ENCODE data around the gene SLC12A9.
"Not testable (repeated sequence)": the region's sequence is repeated elsewhere in the genome, so short reads cannot be mapped to it uniquely, and the experiment has no call there.

The SLC12A9 gene, protein sequence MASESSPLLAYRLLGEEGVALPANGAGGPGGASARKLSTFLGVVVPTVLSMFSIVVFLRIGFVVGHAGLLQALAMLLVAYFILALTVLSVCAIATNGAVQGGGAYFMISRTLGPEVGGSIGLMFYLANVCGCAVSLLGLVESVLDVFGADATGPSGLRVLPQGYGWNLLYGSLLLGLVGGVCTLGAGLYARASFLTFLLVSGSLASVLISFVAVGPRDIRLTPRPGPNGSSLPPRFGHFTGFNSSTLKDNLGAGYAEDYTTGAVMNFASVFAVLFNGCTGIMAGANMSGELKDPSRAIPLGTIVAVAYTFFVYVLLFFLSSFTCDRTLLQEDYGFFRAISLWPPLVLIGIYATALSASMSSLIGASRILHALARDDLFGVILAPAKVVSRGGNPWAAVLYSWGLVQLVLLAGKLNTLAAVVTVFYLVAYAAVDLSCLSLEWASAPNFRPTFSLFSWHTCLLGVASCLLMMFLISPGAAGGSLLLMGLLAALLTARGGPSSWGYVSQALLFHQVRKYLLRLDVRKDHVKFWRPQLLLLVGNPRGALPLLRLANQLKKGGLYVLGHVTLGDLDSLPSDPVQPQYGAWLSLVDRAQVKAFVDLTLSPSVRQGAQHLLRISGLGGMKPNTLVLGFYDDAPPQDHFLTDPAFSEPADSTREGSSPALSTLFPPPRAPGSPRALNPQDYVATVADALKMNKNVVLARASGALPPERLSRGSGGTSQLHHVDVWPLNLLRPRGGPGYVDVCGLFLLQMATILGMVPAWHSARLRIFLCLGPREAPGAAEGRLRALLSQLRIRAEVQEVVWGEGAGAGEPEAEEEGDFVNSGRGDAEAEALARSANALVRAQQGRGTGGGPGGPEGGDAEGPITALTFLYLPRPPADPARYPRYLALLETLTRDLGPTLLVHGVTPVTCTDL

DNA sequence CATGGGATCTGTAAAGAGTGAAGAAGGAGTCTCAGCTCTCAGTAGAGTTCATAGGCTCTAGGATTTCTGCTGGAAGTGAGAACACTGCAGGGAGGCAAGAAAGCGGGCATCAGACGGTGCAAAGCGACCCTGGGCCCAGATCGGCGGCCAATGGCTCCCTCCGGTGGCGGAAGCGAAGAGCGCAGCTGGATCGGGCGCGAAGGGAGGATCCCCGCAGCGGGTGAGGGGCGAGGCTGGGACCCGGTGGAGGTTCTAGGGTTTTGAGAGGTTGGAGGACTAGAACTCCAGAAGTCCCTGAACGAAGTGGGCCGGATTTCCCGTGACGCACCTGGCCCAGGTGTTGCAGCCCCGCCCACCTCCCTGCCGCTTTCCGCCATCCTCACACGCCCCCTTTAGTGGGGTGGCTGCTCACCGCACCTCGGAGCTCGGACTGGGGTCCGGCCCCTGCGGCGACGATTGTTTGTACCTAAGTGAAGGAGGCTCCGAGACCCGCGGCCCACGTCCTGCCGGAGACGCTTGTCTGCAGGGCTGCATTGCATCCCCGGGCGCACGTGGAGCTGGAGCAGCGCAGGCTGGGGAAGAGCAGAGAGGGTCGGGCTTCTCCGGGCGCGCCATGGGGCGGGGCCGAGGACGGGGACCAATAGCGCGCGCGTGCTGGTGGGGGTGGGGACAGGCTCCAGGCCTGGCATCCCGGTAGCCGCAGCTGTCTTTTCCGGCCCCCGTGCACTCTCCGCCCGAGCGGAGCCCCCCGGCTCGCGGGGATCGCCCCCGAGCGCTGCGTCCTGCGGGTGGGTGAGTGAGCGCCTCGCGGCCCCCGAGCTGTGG is at the start of gene SLC12A9:
Gene SLC12A9 (plus strand): TSS at position 666 of the 825 bp plus-strand sequence. CDS start 1,485 bp downstream, outside the sequence.
- peak; percentile 64 for DNase-seq (ENCODE audit: low read depth)

DNA sequence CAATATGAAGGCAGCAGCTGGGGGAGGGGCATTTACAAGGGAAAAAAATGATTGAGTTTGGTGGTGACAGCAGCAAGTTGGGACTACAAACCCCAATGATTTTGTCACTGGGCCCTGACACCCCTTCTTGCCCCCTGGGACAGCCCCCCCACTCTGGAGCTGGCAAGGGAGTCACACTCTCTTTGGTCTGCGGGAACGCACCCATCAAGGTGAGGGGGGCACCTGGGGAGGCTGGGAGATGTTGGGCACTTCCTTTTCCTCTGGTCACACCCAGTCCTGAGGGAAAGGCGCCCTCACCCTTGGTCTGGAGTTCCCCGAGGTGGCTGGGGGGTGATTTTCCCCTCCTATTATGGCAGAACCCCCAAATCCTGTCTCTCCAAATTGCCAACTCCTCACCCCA is 49.6 kb upstream of the SLC12A9 start:
- no peak for DNase-seq (ENCODE audit: low read depth)

DNA sequence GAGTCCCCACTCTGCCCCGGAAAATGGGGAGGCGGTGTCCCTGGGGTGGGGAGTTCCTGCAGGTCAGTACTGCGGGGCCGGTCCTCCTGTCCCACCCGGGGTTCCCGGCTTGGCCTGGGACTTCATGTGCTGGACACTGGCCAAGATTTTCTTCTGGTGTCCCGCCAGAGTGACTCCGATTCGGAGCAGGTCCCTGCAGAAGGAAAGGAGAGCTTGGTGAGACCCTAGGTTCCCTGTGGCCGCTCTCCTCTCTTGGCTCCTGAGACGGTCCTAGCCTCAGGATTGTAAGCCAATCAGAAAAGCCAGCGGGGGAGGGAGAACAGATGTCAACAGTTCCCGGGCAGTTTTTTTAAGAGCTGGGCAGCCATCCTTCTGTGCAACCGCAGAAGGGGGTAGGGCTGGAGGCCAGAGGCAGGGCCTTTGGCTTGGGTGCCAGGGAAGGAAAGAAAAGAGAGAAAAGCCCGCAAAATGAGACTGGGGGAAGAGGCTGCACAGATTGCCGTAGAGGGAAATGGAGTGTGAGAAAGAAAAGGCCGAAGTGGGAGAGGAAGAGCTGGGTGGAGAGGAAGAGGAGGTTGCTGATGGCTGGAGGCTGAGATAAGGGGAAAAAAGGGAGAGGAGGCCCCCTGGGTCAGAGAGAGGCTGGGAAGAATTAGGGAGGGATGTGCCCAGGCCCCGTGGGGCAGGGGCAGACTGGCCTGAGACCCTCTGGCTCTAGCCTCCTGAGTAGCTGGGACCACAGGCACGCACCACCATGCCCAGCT is 48.9 kb upstream of the SLC12A9 start:
- peak; percentile 85 for DNase-seq (ENCODE audit: low read depth)

DNA sequence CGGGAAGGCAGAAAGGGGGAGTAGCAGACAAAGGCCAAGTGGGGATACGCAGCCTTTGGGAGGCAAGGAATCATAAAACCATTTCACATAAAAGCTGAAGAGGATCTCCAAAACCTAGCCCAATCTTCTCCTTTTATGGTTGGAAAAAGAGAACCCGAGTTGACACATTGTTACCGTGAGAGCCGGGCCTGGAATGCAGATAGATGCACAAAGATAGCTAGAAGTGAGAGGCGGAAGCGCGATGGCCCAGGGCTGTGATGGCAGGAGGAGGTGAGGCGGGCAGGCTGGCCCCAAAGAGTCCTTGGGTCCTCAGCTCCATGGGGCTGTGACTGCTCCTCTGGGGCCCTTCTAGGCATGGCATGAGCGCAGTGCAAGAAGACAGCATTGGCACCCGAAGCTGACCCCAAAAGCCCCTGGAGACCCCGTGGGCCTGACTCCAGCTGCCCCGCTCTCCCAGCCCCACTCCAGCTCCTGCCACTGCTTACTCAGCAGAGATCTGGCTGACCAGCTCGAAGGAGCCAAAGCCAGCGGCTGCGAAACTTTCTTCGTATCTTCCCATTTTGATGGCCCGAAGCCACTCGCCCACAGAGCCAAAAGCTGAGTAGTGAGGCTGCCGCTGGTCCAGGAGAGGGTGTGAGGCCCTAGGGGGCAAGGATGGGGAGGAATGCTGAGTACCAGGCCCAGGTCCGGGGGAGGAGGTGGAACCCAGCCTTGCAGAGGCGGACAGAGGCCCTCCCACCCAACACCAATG is 47.7 kb upstream of the SLC12A9 start:
- DNase-seq (ENCODE audit: low read depth) = no peak

DNA sequence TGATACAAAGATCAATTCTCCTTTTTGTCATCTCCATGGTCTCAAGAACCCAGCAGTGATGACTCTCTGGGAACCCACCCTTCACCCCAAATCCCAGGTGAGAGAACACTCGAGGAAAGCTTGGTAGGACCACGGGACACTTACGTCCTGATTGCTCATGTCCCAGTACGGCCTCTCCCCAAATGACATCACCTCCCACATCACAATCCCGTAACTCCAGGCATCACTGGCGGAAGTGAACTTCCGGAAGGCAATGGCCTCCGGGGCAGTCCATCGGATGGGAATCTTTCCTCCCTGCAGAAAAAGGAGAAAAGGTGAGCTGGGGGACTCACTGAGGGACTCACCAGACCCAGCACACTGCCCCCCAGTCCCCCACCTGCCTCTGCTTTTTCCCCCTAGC is 46.2 kb upstream of the SLC12A9 start:
- DNase-seq (ENCODE audit: low read depth) = no peak

DNA sequence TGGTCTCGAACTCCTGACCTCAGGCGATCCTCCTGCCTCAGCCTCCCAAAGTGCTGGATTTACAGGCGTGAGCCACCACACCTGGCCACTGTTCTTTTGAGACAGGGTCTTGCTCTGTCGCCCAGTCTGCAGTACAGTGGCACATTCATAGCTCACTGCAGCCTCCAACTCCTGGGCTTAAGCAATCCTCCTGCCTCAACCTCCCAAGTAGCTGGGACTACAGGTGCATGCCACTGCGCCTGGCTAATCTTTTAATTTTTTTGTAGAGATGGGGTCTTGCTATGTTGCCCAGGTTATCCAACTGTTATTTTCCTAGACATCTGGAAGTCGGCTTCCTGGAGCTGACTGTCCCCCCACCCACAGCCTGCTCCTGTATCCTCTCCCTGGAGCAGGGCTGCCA is 45.6 kb upstream of the SLC12A9 start:
- not testable (repeated sequence) for DNase-seq (ENCODE audit: low read depth)

DNA sequence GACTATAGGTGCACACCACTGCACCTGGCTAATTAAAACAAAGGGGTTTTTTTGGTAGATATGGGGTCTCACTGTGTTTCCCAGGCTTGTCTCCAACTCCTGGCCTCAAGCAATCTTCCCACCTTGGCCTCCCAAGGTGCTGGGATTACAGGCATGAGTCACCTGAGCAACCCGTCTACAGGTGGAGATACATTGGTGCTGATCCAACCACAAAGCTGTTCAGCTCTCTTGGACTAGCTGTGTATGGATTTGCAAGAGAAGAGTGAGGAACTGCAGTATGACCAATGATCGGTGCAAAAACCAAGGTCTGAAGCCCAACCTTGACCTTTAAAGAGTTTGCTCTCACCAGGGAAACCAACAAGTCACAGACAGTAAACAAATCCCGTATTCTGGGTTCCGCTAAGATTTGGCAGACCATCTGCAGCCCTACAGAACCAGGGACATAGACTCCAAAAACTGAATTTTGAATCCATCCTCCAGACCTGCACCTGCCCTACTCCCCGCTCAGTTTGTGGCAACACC is 44.1 kb upstream of the SLC12A9 start:
- no peak for DNase-seq (ENCODE audit: low read depth)

DNA sequence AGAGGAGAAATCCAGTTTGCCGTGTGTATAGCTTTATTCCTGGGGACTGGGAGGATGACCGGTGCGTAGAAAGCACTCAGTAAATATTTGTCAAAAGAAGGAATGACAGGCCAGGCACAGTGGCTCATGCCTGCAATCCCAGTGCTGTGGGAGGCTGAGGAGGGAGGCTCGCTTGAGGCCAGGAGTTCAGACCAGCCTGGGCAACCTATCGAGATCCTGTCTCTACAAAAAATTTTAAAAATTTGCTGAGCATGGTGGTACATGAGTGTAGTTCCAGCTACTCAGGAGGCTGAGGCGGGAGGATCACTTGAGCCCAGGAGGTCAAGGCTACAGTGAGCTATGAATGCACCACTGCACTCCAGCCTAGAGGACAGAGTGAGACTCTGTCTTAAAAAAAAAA is 41.0 kb upstream of the SLC12A9 start:
- DNase-seq (ENCODE audit: low read depth) = no peak

DNA sequence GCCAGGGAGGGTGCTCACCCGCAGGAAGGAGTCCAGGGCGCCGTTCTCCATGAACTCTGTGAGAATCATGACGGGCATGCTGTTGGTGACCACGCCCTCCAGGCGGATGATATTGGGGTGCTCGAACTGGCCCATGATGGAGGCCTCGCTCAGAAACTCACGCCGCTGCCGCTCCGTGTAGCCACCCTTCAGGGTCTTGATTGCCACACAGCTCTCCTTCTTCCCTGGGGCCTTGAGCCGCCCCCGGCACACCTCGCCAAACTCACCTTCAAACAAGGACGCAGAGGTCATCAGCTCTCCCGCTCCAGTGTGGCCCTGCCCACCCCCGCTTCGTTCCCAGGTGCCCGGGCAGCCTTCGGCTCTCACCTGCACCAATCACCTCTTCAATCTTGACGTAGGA is 39.8 kb upstream of the SLC12A9 start:
- no peak for DNase-seq (ENCODE audit: low read depth)

DNA sequence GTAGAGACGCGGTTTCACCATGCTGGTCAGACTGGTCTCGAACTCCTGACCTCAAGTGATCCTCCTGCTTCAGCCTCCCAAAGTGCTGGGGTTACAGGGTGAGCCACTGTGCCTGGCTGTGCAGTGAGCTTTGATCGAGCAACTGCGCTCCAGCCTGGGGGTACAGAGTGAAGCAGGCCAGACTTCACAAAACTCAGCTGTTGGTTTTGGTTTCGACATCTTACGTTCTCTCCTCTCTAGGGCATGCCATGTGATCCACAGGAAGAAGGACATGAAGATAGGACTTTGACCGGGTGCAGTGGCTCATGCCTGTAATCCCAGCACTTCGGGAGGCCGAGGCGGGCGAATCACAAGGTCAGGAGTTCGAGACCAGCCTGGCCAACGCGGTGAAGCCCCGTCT is 36.0 kb upstream of the SLC12A9 start:
- not testable (repeated sequence) for DNase-seq (ENCODE audit: low read depth)

DNA sequence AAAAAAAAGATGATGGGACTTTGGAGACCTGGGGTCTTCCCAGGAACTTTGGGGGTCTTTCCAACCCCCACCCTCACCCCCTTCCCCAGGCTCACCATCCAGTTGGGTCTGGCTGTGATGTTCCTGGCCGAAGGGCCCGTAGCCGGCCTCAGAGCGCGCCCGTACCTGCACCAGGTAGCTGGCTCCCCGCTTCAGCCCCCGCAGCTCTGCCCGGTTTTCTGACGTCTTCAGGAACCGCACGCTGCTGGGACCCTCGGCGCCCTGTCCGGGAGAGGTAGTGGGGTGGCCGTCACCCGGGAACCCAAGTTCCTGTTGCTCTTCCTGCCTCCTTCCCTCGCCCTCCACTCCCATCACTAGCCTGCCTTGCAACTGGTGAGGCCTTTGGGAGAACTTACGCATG is 35.4 kb upstream of the SLC12A9 start:
- no peak for DNase-seq (ENCODE audit: low read depth)

DNA sequence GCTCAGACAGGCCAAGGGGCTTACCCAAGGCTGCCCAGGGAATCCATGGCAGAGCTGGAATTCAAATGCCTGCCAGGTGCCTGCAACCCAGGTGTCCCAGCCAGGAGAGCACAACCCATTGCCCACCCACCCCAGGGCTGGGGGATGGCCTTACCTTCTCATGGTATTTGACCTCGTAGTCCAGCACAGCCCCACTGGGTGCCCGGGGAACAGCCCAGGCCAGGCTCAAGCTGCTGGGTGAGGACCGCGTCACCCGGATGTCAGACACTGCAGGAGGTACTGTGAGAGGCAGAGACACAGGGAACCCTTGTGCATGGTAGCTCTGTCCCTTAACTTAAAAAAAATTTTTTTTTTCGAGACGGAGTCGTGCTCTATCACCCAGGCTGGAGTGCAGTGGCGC is 34.1 kb upstream of the SLC12A9 start:
- DNase-seq (ENCODE audit: low read depth) = no peak

DNA sequence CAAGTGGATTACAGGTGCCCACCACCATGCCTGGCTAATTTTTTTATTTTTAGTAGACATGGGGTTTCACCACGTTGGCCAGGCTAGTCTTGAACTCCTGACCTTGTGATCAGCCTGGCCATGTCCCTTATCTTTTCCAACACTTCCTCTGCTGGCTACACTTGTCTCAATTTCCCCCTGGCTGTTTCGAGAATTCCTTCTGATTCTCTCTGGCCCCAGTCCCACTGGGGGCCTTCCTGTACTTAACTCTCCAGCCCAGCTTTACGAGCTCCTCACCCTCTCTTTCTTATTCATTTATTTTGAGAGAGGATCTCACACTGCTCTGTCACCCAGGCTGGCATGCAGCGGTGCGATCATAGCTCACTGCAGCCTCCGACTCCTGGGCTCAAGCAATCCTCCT is 33.7 kb upstream of the SLC12A9 start:
- no peak for DNase-seq (ENCODE audit: low read depth)

DNA sequence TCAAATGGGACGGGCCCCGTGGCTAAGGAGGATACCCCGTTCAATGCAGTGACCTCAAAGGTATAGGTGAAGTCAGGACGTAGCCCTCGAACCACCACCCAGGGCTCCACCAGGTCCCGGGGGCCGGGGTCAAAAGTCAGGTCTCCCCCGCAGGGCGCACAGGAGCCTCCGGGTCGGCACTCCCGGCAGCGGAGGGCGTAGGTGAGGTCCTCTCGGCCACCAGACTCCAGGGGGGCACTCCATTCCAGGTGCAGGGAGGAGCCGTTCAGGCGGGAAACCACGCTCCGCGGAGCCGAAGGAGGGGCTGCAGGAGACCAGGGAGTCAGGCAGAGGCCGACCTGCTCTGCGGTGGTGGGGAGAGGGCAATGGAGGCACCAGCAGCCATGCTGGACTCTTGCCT is 32.9 kb upstream of the SLC12A9 start:
- no peak for DNase-seq (ENCODE audit: low read depth)

DNA sequence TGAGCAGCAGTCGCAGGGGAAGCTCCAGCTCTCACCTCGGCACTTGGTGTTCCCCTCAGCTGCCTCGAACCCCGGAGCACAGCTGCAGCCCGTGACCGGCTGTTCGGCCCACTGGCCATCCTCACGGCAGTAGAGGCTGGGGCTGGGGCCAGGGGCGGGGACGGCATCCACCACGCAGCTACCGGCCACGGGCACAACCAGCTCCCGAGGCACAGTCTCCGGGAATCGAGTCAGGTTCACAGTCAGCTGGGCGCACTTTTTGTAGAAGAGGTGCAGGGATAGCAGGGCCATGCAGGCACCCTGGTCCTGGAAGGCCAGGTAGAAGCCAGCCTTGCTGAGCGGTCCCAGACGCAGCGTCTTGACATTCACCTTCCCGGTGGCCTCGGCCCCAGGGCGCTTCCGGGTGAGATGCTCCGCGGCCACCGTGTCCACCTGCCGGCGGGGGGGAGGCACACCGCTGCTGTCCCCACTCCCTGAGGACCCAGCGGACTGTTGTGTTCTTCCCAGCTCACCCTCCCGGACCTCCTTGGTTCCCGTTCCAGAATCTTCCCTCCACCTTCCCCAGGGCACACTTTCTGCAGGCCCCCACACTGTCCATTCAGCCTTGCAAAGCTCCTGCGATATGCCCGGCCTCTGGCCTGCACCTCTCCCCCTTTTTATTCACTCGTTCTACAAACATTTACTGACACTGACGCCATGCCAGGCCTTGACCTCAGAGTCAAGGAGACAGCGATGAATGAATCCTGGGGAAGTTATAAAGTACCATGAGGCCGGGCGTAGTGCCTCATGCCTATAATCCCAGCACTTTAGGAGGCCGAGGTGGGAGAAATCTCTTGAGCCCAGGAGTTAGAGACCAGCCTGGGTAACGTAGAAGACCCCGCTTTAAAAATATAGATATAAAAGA is 30.0 kb upstream of the SLC12A9 start:
- DNase-seq (ENCODE audit: low read depth) = no peak

DNA sequence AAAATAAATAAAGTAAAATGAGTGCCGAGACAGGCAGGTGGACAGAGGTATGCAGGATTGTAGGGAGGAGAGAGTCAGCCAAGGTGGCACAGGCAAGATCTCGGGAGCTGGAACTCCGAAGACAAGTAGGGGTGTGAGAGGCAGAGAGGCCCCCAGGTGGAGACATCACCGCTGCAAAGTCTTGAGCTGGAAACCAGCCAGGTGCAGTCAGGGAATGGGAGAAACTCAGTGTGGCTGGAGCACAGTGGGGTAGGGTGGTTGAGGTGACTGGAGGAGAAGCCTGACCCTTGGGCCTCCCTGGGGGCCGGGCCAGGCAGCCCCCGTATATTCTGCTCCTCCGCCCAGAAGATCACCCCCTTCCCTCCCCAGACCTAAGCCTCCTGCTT is 29.4 kb upstream of the SLC12A9 start:
- DNase-seq (ENCODE audit: low read depth) = no peak

DNA sequence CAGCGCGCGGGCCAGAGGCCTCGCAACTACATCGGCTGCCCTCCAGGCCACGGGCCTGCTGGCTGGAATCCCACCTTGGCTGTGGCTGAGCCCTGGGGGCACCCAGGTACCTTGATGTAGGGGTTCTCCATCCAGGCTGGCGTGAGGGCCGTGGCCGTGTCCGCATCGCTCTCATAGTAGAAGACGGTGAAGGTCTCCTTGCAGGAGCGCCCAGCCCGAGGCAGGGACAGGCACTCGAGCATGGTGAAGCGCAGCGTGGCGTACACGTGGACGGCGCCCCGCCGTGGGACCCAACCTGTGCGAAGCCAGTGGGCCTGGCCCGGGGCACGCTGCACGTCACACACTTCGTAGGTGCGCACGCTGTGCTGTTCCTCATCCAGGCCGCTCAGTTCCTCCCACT is 29.0 kb upstream of the SLC12A9 start:
- DNase-seq (ENCODE audit: low read depth) = no peak

DNA sequence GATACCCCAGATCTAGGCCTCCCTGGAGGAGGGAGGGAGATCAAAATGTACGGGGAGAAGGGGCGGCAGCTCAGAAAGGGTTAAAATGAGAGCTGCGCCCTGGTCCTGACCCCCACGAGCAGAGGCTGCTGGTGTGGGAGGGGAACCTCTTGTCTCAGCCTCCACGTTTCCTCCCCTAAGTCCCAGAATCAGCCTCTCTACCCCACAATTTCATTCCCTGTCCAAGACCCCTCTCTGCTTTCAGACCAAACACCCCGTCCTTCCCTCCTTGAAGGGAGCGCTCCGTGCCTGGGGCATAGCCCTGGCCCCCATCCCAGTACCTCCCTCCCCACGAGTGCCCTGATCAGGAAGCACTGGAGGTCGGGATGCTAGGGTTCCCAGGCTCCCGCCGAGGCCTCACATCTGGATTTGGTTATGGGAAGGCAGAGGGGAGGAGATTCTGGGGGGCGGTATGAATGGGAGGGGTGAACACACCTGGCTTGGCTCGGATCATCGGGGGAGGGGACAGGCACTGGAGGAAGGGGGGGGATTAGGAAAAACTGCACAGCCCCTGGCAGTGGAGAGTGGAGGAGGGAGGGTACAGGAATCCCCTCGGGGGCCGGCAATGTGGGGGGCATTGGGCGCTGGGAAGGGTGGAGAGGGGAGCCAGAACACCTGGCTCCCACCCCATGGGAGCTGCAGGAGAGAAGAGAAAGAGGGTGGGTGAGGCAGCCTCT is 27.9 kb upstream of the SLC12A9 start:
- no peak for DNase-seq (ENCODE audit: low read depth)

DNA sequence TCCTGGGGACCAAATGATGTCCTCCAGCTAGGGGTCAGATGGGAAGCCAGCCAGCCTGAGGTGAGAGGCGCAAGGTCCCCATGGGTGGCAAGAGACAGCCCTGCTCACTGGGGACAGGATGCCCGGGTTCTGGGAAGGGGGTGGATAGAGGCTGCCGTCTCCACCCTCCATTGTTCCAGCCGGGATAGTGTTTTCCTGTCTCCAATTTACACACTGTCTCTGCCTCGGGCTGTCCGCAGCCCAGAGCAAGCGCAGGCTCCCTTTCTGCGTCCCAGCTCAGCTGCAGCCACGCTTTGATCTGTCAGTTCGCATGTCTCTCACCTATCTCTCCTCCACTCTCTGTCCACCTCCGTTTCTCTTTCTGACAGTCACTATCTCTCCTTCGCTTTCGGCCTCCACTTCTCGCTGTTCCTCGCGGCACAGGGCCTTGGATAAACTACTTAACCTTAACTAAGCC is 27.3 kb upstream of the SLC12A9 start:
- no peak for DNase-seq (ENCODE audit: low read depth)

Data from fibroblast of the conjunctiva (primary cell).